ENCODE results near the gene USP16. TPM values are rescaled to one million over a fixed set of nuclear protein-coding genes. Genes with fewer than 3 reads are reported as not detected.

USP16 gene
- total RNA-seq: 18.2 and 19.7 TPM in 2 replicates

DNA sequence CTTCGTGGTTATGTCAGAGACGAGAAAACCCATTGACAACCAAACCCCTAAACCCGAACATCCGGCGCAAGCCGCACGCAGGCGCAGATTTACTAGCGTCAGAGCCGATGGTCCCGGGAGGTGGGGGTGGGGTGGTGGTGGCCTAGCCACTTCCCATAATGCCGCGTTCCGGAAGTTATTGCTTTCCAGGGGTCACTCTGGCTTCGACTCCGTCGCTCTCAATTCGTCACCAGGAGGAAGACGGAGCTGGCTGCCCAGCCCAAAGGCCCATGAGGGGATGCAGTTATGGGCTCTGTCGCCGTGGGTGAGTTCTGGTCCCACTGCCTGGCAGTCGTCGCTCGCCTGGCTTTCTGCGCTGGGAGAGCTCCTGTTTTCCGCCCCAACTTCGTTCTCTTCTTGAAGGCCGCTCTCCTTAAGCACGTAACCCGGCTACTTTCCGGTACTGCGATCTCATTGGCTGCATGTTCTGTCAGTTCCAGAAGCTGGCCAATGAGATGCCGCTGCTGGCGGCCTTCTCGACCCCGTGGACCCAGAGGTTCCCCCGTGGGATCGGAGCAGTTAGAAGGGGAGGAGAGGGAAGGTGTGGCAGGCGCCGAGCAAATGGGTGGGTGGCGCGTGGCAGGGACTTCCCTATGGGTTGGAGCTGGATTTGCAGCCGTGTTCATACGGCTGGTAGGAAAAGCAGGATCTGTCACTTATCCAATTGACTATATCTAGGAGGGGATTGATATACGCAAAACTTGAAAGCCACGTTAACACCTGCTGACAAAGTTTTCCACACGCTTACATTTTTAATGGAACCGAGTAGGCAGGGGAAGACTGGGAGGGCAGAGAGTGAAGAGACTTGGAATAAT is at the start of gene USP16:
USP16 (plus strand) TSS at position 195 of the 854 bp plus-strand sequence. CDS start 3,246 bp downstream, outside the sequence.

DNA sequence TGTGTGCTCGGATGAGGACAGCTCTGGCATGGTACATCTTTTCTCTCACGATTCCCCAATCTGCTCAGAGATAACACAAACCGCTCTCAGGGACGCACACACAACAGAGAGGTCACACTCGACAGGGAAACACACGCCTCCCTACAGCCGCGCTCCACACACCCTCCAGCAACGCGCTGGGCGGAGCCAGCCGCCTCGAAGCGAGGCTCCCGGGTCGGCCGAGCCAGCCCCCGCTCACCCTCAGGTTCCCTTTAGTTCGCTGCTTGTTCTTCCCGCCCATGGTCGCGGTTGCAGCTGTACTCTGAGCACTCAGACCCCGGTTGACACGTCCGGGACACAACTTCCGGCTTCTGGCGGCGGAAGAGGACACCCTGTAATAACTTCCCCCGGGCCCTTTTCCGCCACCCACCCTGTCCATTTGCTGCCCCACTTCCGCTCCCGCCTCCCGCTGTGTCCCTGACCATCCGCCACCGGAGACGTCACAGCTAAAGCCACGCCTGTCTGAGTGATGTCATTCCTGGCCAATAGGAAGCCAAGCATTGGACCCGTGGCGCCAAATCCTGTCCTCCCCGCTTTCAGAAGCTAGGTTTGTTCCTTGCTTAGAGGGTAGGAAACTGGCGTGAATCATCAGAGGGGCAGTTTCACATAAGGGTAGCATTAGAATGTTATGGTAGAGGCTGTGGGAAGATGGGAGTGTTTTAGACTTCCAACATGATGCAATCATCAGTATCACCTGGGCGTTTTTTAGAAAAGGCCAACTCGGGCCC is 31.8 kb upstream of the USP16 start, which contains the start of gene LTN1:
LTN1 (minus strand) TSS at position 352 of the 767 bp plus-strand sequence; CDS start at position 280, 72 bp downstream.

DNA sequence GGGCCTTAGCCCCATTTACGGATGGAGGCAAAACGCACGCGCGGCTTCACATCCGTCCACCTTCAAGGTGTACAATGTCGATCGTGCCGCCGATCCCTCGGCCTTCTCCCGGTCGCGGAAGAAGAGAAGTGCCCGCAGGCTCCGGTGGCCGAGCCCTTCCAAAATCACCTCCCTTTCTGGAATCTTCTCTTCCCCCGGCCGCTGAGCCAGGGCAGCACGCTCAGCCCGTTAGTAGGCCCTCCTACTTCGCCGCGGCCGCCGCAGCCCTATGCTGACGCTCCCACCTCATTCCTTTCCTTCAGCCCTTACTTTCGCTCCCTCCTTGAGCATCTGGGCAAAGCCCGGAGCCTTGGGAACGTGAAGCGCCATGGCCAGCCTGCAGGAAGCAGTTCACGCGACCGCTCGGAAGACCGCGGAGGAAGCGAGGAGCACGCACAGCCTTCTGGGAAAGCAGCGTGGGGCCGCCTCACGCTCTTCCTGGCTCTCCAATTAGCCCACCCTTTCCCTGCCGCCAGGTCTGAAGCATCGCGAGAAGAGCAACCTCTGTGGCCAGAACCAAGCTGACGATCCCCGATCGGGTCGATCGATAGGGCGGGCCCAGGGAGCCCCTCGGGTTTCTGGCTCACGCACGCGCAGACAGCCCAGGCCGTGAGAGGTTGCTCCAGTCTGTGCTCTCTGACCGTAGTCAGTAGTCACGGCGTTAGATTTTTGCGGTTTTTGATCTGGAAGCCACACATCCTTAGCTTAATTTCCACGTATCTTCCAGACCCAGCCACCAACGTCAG is 48.9 kb downstream of the USP16 start, which contains the start of gene CCT8:
CCT8 (minus strand) TSS at position 427 of the 785 bp plus-strand sequence; CDS start at position 369, 58 bp downstream.

Other genes with a start within 250 kb of the USP16 start
- 15.5 and 16.0 TPM in 2 replicates for gene LTN1, start 31.8 kb upstream of the USP16 start, total RNA-seq
- gene RWDD2B, start 5.3 kb upstream of the USP16 start, total RNA-seq: 16.1 and 20.3 TPM in 2 replicates
- 126 and 257 TPM in 2 replicates for gene CCT8, start 49.0 kb downstream of the USP16 start, total RNA-seq
- 2.8 and 9.3 TPM in 2 replicates for gene MAP3K7CL, start 106.0 kb downstream of the USP16 start, total RNA-seq